RWPE1 (cell line): ENCODE data around the gene DCDC1.
"Not testable (repeated sequence)": the region's sequence is repeated elsewhere in the genome, so short reads cannot be mapped to it uniquely, and the experiment has no call there.

Source experiments
- CTCF ChIA-PET: fragments of 350-600 bp; sonication (Branson Sonifier 250); formaldehyde crosslinking; extraction: SDS; loops from one replicate; lab custom pipeline; 2021; lab: Yijun Ruan, JAX
- POLR2A ChIA-PET: fragments of 400-600 bp; formaldehyde crosslinking; extraction: SDS; loops from one replicate; lab custom pipeline; 2020; ENCODE audit warnings: antibody characterized with exemption; ENCODE audit not compliant: low non-redundant PET; lab: Yijun Ruan, JAX
- DNase-seq: peaks from one replicate; pipeline ENCODE4 v3.0.0; 2012; ENCODE audit warnings: low spot score
- H3K27ac ChIP-seq: fragments of 450-650 bp; 2 replicates; pipeline ENCODE4 v1.5.1; 2017
- CTCF ChIP-seq: fragments of 450-650 bp; conservative IDR thresholded peaks from 2 replicates; pipeline ENCODE4 v1.5.1; 2017; ENCODE audit warnings: low read depth, mild to moderate bottlenecking

Gene DCDC1

GRCh38 chr11:31323145-31323544 lies 46.4 kb downstream of the DCDC1 start:
- CTCF ChIA-PET = no interaction called here
- no peak for TF ChIP-seq CTCF
- DNase-seq = no peak
- H3K27ac ChIP-seq = no peak overlapping the region
- POLR2A ChIA-PET = no interaction called here

DNA sequence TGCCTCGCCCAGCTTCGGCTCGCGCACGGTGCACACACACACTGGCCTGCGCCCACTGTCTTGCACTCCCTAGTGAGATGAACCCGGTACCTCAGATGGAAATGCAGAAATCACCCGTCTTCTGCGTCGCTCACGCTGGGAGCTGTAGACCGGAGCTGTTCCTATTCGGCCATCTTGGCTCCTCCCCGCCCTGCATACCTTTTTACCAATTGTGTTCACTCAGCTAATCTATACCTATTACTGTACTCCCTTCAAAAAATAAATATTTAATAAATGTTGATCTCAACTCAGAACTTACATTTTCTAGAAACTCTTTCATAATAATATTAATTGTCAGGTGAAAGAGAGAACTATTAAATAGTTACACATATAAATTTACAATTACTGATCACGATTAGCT lies 48.0 kb downstream of the DCDC1 start:
- CTCF ChIA-PET, H3K27ac ChIP-seq, POLR2A ChIA-PET, DNase-seq: not testable (repeated sequence)

- no peak overlapping the region for H3K27ac ChIP-seq
- no peak for TF ChIP-seq CTCF
- DNase-seq = no peak
- CTCF ChIA-PET = interaction anchor here (0.6 to 1.0 kb wide), 2 partner anchors 12 to 41 kb away, joined by 3 read pairs; no protein-coding TSS in a partner anchor
- POLR2A ChIA-PET = no interaction called here
Measured at GRCh38 chr11:31303644-31304180, 65.8 kb downstream of the DCDC1 start.

GRCh38 chr11:31301549-31302510 lies 67.7 kb downstream of the DCDC1 start:
- H3K27ac ChIP-seq = no peak overlapping the region
- CTCF ChIA-PET = interaction anchor here (0.6 kb wide), 1 partner anchor 288 kb away, joined by 3 read pairs; no protein-coding TSS in a partner anchor
- DNase-seq = no peak
- POLR2A ChIA-PET = no interaction called here
- TF ChIP-seq CTCF = no peak

DNA sequence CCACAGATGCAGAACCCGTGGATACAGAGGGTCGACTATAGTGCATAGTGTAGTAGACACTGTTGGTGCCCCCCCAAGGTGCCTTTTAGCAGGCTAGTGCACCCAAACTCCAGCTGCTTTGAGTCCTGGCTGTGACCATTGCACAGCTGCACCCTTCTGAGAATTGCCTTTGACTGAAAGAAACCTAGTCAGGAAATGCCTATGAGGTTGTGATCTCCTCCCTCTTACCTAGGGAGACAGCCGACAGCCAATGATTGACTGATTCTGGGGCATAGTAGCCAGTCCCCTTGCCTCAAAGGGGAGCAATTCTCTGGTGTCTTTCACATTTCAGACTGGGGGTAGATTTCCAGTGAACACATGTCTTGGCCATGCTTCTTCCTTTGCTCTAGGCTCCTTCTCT lies 74.2 kb downstream of the DCDC1 start:
- no peak for DNase-seq
- ChIA-PET CTCF (no interaction called here), POLR2A (no interaction called here)
- no peak for TF ChIP-seq CTCF
- H3K27ac ChIP-seq = no peak overlapping the region

GRCh38 chr11:31273527-31273926 lies 96.0 kb downstream of the DCDC1 start:
- CTCF ChIA-PET, DNase-seq, POLR2A ChIA-PET, H3K27ac ChIP-seq: not testable (repeated sequence)

GRCh38 chr11:31267720-31268119 lies 101.8 kb downstream of the DCDC1 start:
- H3K27ac ChIP-seq = no peak overlapping the region
- CTCF ChIA-PET = no interaction called here
- POLR2A ChIA-PET = interaction anchor here (0.5 kb wide), 1 partner anchor 42 kb away, joined by 3 read pairs; no protein-coding TSS in a partner anchor
- DNase-seq = no peak
- TF ChIP-seq CTCF = no peak
